Right lobe of liver (tissue), 4 donors: ENCODE data around the gene PI16.

Experiments
- POLR2A ChIP-seq: fragments of 450-650 bp; IDR thresholded peaks from one replicate; pipeline ENCODE4 v1.6.1; 2017; ENCODE audit warnings: antibody characterized with exemption, mild to moderate bottlenecking
- TF ChIP-seq, protein P1 (sequence below), 4 donors: fragments of 200-600 bp in 3 of 4; fragments of 450-650 bp in 1 of 4; IDR thresholded peaks; one replicate each; pipeline versions ENCODE4 v1.5.1 to v1.8.0; 2016 to 2022; ENCODE audit warnings: antibody characterized with exemption in 4 of 4, mild to moderate bottlenecking in 2 of 4
- donor health status: DM: no; HTN: no; CAD: no.
- donor health status: DM: no; HTN: no; CAD: no.
- donor health status: DM: no; HTN: yes; CAD: no.

DNA sequence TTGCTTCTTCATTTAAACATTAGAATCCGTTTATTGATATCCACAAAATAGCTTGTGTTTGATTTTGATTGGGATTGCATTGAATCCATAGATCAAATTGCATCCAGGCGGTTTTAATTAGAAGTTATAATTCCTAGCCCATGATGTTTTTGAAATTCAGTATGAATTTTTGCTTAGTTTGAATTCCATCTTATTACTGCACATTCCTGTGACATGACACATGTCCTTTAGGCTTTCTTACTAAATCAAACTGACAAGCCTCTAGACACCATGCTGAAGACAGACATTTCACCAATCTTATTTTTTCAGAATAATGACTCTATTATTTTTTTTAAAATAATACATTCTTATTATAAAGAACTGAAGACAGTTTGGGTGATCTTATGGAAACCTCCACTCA, 21.4 kb upstream of the PI16 start:
- TF ChIP-seq, protein P1, sequence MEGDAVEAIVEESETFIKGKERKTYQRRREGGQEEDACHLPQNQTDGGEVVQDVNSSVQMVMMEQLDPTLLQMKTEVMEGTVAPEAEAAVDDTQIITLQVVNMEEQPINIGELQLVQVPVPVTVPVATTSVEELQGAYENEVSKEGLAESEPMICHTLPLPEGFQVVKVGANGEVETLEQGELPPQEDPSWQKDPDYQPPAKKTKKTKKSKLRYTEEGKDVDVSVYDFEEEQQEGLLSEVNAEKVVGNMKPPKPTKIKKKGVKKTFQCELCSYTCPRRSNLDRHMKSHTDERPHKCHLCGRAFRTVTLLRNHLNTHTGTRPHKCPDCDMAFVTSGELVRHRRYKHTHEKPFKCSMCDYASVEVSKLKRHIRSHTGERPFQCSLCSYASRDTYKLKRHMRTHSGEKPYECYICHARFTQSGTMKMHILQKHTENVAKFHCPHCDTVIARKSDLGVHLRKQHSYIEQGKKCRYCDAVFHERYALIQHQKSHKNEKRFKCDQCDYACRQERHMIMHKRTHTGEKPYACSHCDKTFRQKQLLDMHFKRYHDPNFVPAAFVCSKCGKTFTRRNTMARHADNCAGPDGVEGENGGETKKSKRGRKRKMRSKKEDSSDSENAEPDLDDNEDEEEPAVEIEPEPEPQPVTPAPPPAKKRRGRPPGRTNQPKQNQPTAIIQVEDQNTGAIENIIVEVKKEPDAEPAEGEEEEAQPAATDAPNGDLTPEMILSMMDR (IDR thresholded peaks at IDR 0.05), result no peak
- no peak for TF ChIP-seq POLR2A
